SK-N-SH (cell line): Measurements from ENCODE around the gene CASP8. TPM values are rescaled to one million over a fixed set of nuclear protein-coding genes. Genes with fewer than 3 reads are reported as not detected.

ENCODE experiments used
- CTCF ChIA-PET: fragments of 300-600, 350-600 bp; formaldehyde crosslinking; extraction: SDS; loops from one replicate; lab custom pipeline; 2021; lab: Yijun Ruan, JAX
- POLR2A ChIA-PET: fragments of 350-600 bp; sonication (Branson Sonifier 250); formaldehyde crosslinking; extraction: SDS; loops from one replicate; lab custom pipeline; 2020; ENCODE audit warnings: antibody characterized with exemption, inconsistent platforms; lab: Yijun Ruan, JAX
- DNase-seq: peaks from one replicate; pipeline ENCODE4 v3.0.0; 2012
- H2AFZ ChIP-seq: fragments of 200-600 bp; sonication (generic); 2 replicates; pipeline ENCODE4 v1.8.1; 2016; ENCODE audit warnings: antibody characterized with exemption, mild to moderate bottlenecking, low read depth
- H3F3A ChIP-seq: fragments of 200-600 bp; sonication (generic); replicated peaks from 2 replicates; pipeline ENCODE3; 2016; ENCODE audit warnings: antibody characterized with exemption, mild to moderate bottlenecking; ENCODE audit not compliant: insufficient read depth
- H3K27ac ChIP-seq, 2 experiments: fragments of 200-500 bp in 1 of 2; fragments of 200-600 bp in 1 of 2; sonication (Bioruptor generic) in 1 of 2; sonication (generic), shearing (Covaris generic) in 1 of 2; 2 replicates each; pipeline versions ENCODE4 v1.5.1 to v1.6.1; 2014 to 2016; ENCODE audit warnings: low read depth in 2 of 2, inconsistent platforms in 1 of 2, low read length in 1 of 2, mild to moderate bottlenecking in 1 of 2, mixed read lengths in 1 of 2
- H3K27me3 ChIP-seq: fragments of 200-600 bp; sonication (generic), shearing (Covaris generic); 2 replicates; pipeline ENCODE4 v1.6.1; 2016; ENCODE audit warnings: mixed run types; ENCODE audit not compliant: insufficient read depth
- H3K36me3 ChIP-seq, 2 experiments: fragments of 200-500 bp in 1 of 2; fragments of 200-600 bp in 1 of 2; sonication (Bioruptor generic) in 1 of 2; sonication (generic) in 1 of 2; replicated peaks in 1 of 2; 2 replicates each; pipeline versions ENCODE3 to v1.5.1; 2014 to 2016; ENCODE audit warnings: low read length in 1 of 2, mild to moderate bottlenecking in 1 of 2; ENCODE audit not compliant: insufficient read depth in 2 of 2, control insufficient read depth in 1 of 2
- H3K4me1 ChIP-seq, 2 experiments: fragments of 200-500 bp in 1 of 2; fragments of 200-600 bp in 1 of 2; sonication (Bioruptor generic) in 1 of 2; sonication (generic), shearing (Covaris generic) in 1 of 2; 2 replicates each; pipeline versions ENCODE4 v1.5.1 to v1.6.1; 2014 to 2016; ENCODE audit warnings: low read depth in 1 of 2, low read length in 1 of 2, mixed run types in 1 of 2; ENCODE audit not compliant: insufficient read depth in 2 of 2, control insufficient read depth in 1 of 2
- H3K4me2 ChIP-seq: fragments of 200-600 bp; sonication (generic), shearing (Covaris generic); 2 replicates; pipeline ENCODE4 v1.6.1; 2017; ENCODE audit warnings: mixed run types
- H3K4me3 ChIP-seq, 2 experiments: fragments of 200-500 bp in 1 of 2; fragments of 200-600 bp in 1 of 2; sonication (Bioruptor generic) in 1 of 2; sonication (generic), shearing (Covaris generic) in 1 of 2; 2 replicates each; pipeline versions ENCODE4 v1.5.1 to v1.8.1; 2014 to 2016; ENCODE audit warnings: low read depth in 2 of 2, inconsistent platforms in 1 of 2, low read length in 1 of 2, mild to moderate bottlenecking in 1 of 2, mixed read lengths in 1 of 2, moderate library complexity in 1 of 2
- H3K79me2 ChIP-seq: fragments of 200-600 bp; sonication (generic); 2 replicates; pipeline ENCODE4 v1.8.1; 2017; ENCODE audit warnings: mild to moderate bottlenecking; ENCODE audit not compliant: insufficient read depth
- H3K9ac ChIP-seq: fragments of 200-600 bp; sonication (generic); 2 replicates; pipeline ENCODE4 v1.6.1; 2017; ENCODE audit warnings: mixed run types
- H3K9me2 ChIP-seq: fragments of 200-600 bp; sonication (generic); 2 replicates; pipeline ENCODE4 v1.6.1; 2017; ENCODE audit warnings: mixed run types
- H3K9me3 ChIP-seq: fragments of 200-600 bp; sonication (generic); 2 replicates; pipeline ENCODE4 v1.6.1; 2017; ENCODE audit warnings: mixed run types, mild to moderate bottlenecking, moderate library complexity
- H4K20me1 ChIP-seq: fragments of 200-600 bp; sonication (generic); 2 replicates; pipeline ENCODE4 v1.6.1; 2017; ENCODE audit warnings: mild to moderate bottlenecking, mixed run types; ENCODE audit not compliant: insufficient read depth
- FOXM1 ChIP-seq: IDR thresholded peaks from 2 replicates; pipeline ENCODE4 v1.4.0; 2012; ENCODE audit warnings: low read depth, mild to moderate bottlenecking
- GABPA ChIP-seq: IDR thresholded peaks from 2 replicates; pipeline ENCODE4 v1.4.0; 2012; ENCODE audit warnings: low read depth, mild to moderate bottlenecking
- GATA2 ChIP-seq: sonication (generic); formaldehyde crosslinking; IDR thresholded peaks from 2 replicates; pipeline ENCODE4 v1.5.0; 2020; ENCODE audit warnings: mild to moderate bottlenecking, missing genetic modification reagents
- MXI1 ChIP-seq: IDR thresholded peaks from 2 replicates; pipeline ENCODE4 v1.6.1; 2012; ENCODE audit warnings: mild to moderate bottlenecking, low read depth, low read length, improper control_type of control experiment
- NFIC ChIP-seq: IDR thresholded peaks from 2 replicates; pipeline ENCODE4 v1.4.0; 2012; ENCODE audit warnings: borderline replicate concordance
- NRF1 ChIP-seq: IDR thresholded peaks from 2 replicates; pipeline ENCODE4 v1.6.1; 2012; ENCODE audit warnings: low read depth, mild to moderate bottlenecking, low read length
- RCOR1 ChIP-seq: fragments of 150-350 bp; IDR thresholded peaks from 2 replicates; pipeline ENCODE4 v1.6.1; 2017; ENCODE audit warnings: antibody characterized with exemption, low read length
- SIN3A ChIP-seq: IDR thresholded peaks from 2 replicates; pipeline ENCODE4 v1.6.1; 2012; ENCODE audit warnings: low read depth, mild to moderate bottlenecking, low read length, moderate library complexity, borderline replicate concordance
- TCF12 ChIP-seq: IDR thresholded peaks from 2 replicates; pipeline ENCODE4 v1.4.0; 2012
- TEAD4 ChIP-seq: IDR thresholded peaks from 2 replicates; pipeline ENCODE4 v1.4.0; 2012; ENCODE audit warnings: mild to moderate bottlenecking, borderline replicate concordance; ENCODE audit not compliant: insufficient read depth
- USF1 ChIP-seq: IDR thresholded peaks from 2 replicates; pipeline ENCODE4 v1.4.0; 2012; ENCODE audit warnings: low read depth, borderline replicate concordance
- whole genome bisulfite sequencing: methylation state at CpG from one replicate; pipeline ENCODE4 v1.1.6; 2017; ENCODE audit warnings: low lambda C conversion rate; 5-methylcytosine and 5-hydroxymethylcytosine counted together
- polyA plus RNA-seq, 3 experiments: library from polyadenylated mRNA; depleted of rRNA; stranded (reverse); fragments of >200 nt; gene quantifications; 2 replicates each; pipeline ENCODE4 v1.2.3, GENCODE V29; 2012
- TF ChIP-seq, protein P1 (sequence below): IDR thresholded peaks from 2 replicates; pipeline ENCODE4 v1.4.0; 2012; ENCODE audit warnings: low read depth
- TF ChIP-seq, protein P2 (sequence below): fragments of 150-350 bp; IDR thresholded peaks from 2 replicates; pipeline ENCODE4 v1.6.1; 2017; ENCODE audit warnings: antibody characterized with exemption, low read length, low read depth, borderline replicate concordance
- TF ChIP-seq, protein P3 (sequence below): IDR thresholded peaks from 2 replicates; pipeline ENCODE4 v1.6.1; 2012; ENCODE audit warnings: mild to moderate bottlenecking, low read depth, low read length, moderate library complexity
- TF ChIP-seq, protein P4 (sequence below): IDR thresholded peaks from 2 replicates; pipeline ENCODE4; 2012

The CASP8 gene
- polyA plus RNA-seq, 1 of the 3 experiments (the other 2 are of a cell fraction), result 13.1 TPM

DNA sequence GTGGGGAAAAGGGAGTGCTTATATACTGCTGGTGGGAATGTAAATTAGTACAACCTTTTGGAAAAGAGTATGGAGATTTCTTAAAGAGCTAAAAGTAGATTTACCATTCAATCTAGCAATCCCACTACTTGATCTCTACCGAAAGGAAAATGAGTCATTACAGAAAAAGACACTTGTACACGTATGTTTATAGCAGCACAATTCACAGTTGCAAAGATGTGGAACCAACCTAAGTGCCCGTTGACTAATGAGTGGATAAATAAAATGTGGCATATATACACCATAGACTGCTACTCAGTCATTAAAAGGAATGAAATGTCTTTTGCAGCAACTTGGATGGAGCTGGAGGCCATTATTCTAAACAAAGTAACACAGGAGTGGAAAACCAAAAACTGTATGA is 67.3 kb downstream of the CASP8 start:
- DNase-seq, result no peak
- Histone ChIP-seq H3K36me3 (no peaks in the 10 kb centered on the region), H3K4me3 (no peak overlapping the region), H2AFZ (no peak overlapping the region), H3K9ac (no peak overlapping the region), H3K9me3 (0 out of 2 replicates have a peak, but pooled peaks cover 2% of the 10 kb centered on the region), H3F3A (no peaks in the 10 kb centered on the region), H4K20me1 (no peaks in the 10 kb centered on the region), H3K4me1 (no peaks in the 10 kb centered on the region), H3K4me2 (no peak overlapping the region), H3K9me2 (no peaks in the 10 kb centered on the region), H3K79me2 (no peaks in the 10 kb centered on the region), H3K27ac (no peak overlapping the region), H3K27me3 (no peaks in the 10 kb centered on the region)
- POLR2A ChIA-PET, result no interaction called here
- WGBS, result 61% methylated on average over 3 of the region's 3 CpGs
- CTCF ChIA-PET, result interaction anchor here (1.2 kb wide), 1 partner anchor 87 kb away, joined by 5 read pairs; no protein-coding TSS in a partner anchor
- TF ChIP-seq NRF1 (no peak), MXI1 (no peak), USF1 (no peak), GATA2 (CRISPR knock-in tag) (no peak), RCOR1 (no peak), NFIC (no peak), FOXM1 (no peak), TEAD4 (no peak), TCF12 (no peak), GABPA (no peak), SIN3A (no peak)
- TF ChIP-seq, protein P1, sequence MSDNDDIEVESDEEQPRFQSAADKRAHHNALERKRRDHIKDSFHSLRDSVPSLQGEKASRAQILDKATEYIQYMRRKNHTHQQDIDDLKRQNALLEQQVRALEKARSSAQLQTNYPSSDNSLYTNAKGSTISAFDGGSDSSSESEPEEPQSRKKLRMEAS, result no peak
- TF ChIP-seq, protein P2, sequence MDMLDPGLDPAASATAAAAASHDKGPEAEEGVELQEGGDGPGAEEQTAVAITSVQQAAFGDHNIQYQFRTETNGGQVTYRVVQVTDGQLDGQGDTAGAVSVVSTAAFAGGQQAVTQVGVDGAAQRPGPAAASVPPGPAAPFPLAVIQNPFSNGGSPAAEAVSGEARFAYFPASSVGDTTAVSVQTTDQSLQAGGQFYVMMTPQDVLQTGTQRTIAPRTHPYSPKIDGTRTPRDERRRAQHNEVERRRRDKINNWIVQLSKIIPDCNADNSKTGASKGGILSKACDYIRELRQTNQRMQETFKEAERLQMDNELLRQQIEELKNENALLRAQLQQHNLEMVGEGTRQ, result no peak
- TF ChIP-seq, protein P3, sequence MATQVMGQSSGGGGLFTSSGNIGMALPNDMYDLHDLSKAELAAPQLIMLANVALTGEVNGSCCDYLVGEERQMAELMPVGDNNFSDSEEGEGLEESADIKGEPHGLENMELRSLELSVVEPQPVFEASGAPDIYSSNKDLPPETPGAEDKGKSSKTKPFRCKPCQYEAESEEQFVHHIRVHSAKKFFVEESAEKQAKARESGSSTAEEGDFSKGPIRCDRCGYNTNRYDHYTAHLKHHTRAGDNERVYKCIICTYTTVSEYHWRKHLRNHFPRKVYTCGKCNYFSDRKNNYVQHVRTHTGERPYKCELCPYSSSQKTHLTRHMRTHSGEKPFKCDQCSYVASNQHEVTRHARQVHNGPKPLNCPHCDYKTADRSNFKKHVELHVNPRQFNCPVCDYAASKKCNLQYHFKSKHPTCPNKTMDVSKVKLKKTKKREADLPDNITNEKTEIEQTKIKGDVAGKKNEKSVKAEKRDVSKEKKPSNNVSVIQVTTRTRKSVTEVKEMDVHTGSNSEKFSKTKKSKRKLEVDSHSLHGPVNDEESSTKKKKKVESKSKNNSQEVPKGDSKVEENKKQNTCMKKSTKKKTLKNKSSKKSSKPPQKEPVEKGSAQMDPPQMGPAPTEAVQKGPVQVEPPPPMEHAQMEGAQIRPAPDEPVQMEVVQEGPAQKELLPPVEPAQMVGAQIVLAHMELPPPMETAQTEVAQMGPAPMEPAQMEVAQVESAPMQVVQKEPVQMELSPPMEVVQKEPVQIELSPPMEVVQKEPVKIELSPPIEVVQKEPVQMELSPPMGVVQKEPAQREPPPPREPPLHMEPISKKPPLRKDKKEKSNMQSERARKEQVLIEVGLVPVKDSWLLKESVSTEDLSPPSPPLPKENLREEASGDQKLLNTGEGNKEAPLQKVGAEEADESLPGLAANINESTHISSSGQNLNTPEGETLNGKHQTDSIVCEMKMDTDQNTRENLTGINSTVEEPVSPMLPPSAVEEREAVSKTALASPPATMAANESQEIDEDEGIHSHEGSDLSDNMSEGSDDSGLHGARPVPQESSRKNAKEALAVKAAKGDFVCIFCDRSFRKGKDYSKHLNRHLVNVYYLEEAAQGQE, result no peak
- TF ChIP-seq, protein P4, sequence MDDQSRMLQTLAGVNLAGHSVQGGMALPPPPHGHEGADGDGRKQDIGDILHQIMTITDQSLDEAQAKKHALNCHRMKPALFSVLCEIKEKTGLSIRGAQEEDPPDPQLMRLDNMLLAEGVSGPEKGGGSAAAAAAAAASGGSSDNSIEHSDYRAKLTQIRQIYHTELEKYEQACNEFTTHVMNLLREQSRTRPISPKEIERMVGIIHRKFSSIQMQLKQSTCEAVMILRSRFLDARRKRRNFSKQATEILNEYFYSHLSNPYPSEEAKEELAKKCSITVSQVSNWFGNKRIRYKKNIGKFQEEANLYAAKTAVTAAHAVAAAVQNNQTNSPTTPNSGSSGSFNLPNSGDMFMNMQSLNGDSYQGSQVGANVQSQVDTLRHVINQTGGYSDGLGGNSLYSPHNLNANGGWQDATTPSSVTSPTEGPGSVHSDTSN, result no peak
